Cardiac fibroblast (primary cell): Measurements from ENCODE around the gene DNAI1.
A peak's percentile ranks its signal among the peaks of the same experiment; 100 is the strongest.

Experiments
- DNase-seq, 2 donors: peaks; one replicate each; pipeline versions ENCODE4 v3.0.0 to v3.0.0-alpha.2; 2010; ENCODE audit warnings: low read depth in 2 of 2
- H3K4me3 ChIP-seq, 2 donors: replicated peaks in 1 of 2; 1 replicate in 1 of 2; 2 replicates in 1 of 2; pipeline ENCODE4 v1.5.1; 2011; ENCODE audit warnings: low read depth in 2 of 2, low read length in 2 of 2, mild to moderate bottlenecking in 2 of 2, moderate library complexity in 1 of 2
- CTCF ChIP-seq: IDR thresholded peaks from one replicate; pipeline ENCODE4 v1.5.1; 2011; ENCODE audit warnings: low read depth, mild to moderate bottlenecking, low read length, inconsistent platforms

Gene DNAI1

GRCh38 chr9:34457266-34458012 is 1.2 kb upstream of the DNAI1 start:
- peak overlapping the region; percentile 79 to 94 for H3K4me3 ChIP-seq
- no peak for TF ChIP-seq CTCF
- DNase-seq, result peak; percentile 71 to 76

GRCh38 chr9:34458959-34459340 is 345 bp downstream of the DNAI1 start:
- H3K4me3 ChIP-seq, result peak overlapping the region; percentile 27 to 37
- no peak for TF ChIP-seq CTCF
- no peak for DNase-seq

GRCh38 chr9:34459356-34459755 is 751 bp downstream of the DNAI1 start:
- DNase-seq, result no peak
- TF ChIP-seq CTCF, result no peak
- no peak overlapping the region for H3K4me3 ChIP-seq

GRCh38 chr9:34459941-34460340 is 1.3 kb downstream of the DNAI1 start:
- peak in 1 of 2 donors; percentile 39 for DNase-seq
- TF ChIP-seq CTCF, result no peak
- H3K4me3 ChIP-seq, result no peak overlapping the region

- TF ChIP-seq CTCF, result no peak
- H3K4me3 ChIP-seq, result no peak overlapping the region
- peak; percentile 55 to 76 for DNase-seq
Observed at GRCh38 chr9:34463098-34463900, 4.7 kb downstream of the DNAI1 start.

GRCh38 chr9:34463901-34464232 is 5.3 kb downstream of the DNAI1 start:
- H3K4me3 ChIP-seq, result no peak overlapping the region
- TF ChIP-seq CTCF, result no peak
- DNase-seq, result no peak
